CD4-positive, alpha-beta T cell treated with Interferon alpha-2 for 1 hour (primary cell): ENCODE data around the gene PRKAG2.
A peak's percentile ranks its signal among the peaks of the same experiment; 100 is the strongest.

ENCODE experiments used
- DNase-seq, 2 donors: peaks; one replicate each; pipeline ENCODE4 v3.0.0-alpha.2; 2020 to 2022

PRKAG2 gene

GRCh38 chr7:151630358-151630757, 246.6 kb downstream of the PRKAG2 start:
- no peak for DNase-seq

GRCh38 chr7:151629713-151630272, 247.1 kb downstream of the PRKAG2 start:
- no peak for DNase-seq

GRCh38 chr7:151628846-151629604, 247.9 kb downstream of the PRKAG2 start:
- DNase-seq = no peak

GRCh38 chr7:151626422-151627115, 250.3 kb downstream of the PRKAG2 start:
- DNase-seq = peak; percentile 27 to 41

GRCh38 chr7:151625606-151626005, 251.3 kb downstream of the PRKAG2 start:
- no peak for DNase-seq

- DNase-seq = no peak
Measured at GRCh38 chr7:151624246-151624928, 252.5 kb downstream of the PRKAG2 start.

GRCh38 chr7:151623766-151624165, 253.1 kb downstream of the PRKAG2 start:
- DNase-seq = no peak

GRCh38 chr7:151621961-151622360, 255.0 kb downstream of the PRKAG2 start:
- no peak for DNase-seq

GRCh38 chr7:151616443-151617213, 260.3 kb downstream of the PRKAG2 start:
- DNase-seq = no peak

GRCh38 chr7:151615784-151616183, 261.1 kb downstream of the PRKAG2 start:
- DNase-seq = no peak

GRCh38 chr7:151615058-151615457, 261.9 kb downstream of the PRKAG2 start:
- DNase-seq = no peak

GRCh38 chr7:151614019-151614418, 262.9 kb downstream of the PRKAG2 start:
- no peak for DNase-seq

GRCh38 chr7:151611878-151612277, 265.0 kb downstream of the PRKAG2 start:
- DNase-seq = no peak

- no peak for DNase-seq
Measured at GRCh38 chr7:151611041-151611440, 265.9 kb downstream of the PRKAG2 start.

- no peak for DNase-seq
Measured at GRCh38 chr7:151608031-151608551, 268.8 kb downstream of the PRKAG2 start.

GRCh38 chr7:151607464-151607867, 269.4 kb downstream of the PRKAG2 start:
- no peak for DNase-seq

GRCh38 chr7:151603951-151604350, 273.0 kb downstream of the PRKAG2 start:
- DNase-seq = no peak

- no peak for DNase-seq
Measured at GRCh38 chr7:151601521-151602305, 275.2 kb downstream of the PRKAG2 start.

- no peak for DNase-seq
Measured at GRCh38 chr7:151600331-151600730, 276.6 kb downstream of the PRKAG2 start.

GRCh38 chr7:151599401-151600227, 277.3 kb downstream of the PRKAG2 start:
- no peak for DNase-seq
